Neural progenitor cell (in vitro differentiated cells): ENCODE results near the gene RARA. TPM values are rescaled to one million over a fixed set of nuclear protein-coding genes. Genes with fewer than 3 reads are reported as not detected.
"Not testable (repeated sequence)": the region's sequence is repeated elsewhere in the genome, so short reads cannot be mapped to it uniquely, and the experiment has no call there.

Experiments used
- DNase-seq: peaks from one replicate; pipeline ENCODE4 v3.0.0-alpha.2; 2016; ENCODE audit warnings: low spot score
- H2AFZ ChIP-seq: fragments of 200-600 bp; sonication (generic); replicated peaks from 2 replicates; pipeline ENCODE4 v1.6.1; 2016; ENCODE audit warnings: antibody characterized with exemption
- H3F3A ChIP-seq: fragments of 200-600 bp; sonication (generic); 2 replicates; pipeline ENCODE4 v1.6.1; 2016; ENCODE audit warnings: antibody characterized with exemption, low read depth
- H3K27ac ChIP-seq: fragments of 200-600 bp; sonication (generic); 2 replicates; pipeline ENCODE4 v1.5.1; 2016; ENCODE audit warnings: mild to moderate bottlenecking
- H3K27me3 ChIP-seq: fragments of 200-600 bp; sonication (generic); 2 replicates; pipeline ENCODE4 v1.6.1; 2016; ENCODE audit warnings: mild to moderate bottlenecking, moderate library complexity
- H3K36me3 ChIP-seq: fragments of 200-600 bp; sonication (generic); 2 replicates; pipeline ENCODE4 v1.5.1; 2016
- H3K4me1 ChIP-seq: fragments of 200-600 bp; sonication (generic); 2 replicates; pipeline ENCODE4 v1.6.1; 2016; ENCODE audit warnings: mixed run types
- H3K4me2 ChIP-seq: fragments of 200-600 bp; sonication (generic); 2 replicates; pipeline ENCODE4 v1.6.1; 2016
- H3K4me3 ChIP-seq: fragments of 200-600 bp; sonication (generic); 2 replicates; pipeline ENCODE4 v1.5.1; 2016
- H3K79me2 ChIP-seq: fragments of 200-600 bp; sonication (generic); 2 replicates; pipeline ENCODE4 v1.6.1; 2016; ENCODE audit warnings: low read depth
- H3K9ac ChIP-seq: fragments of 200-600 bp; sonication (generic); 2 replicates; pipeline ENCODE4 v1.6.1; 2016
- H3K9me3 ChIP-seq: fragments of 200-600 bp; sonication (generic); 2 replicates; pipeline ENCODE4 v1.5.1; 2016; ENCODE audit warnings: low read depth
- H4K20me1 ChIP-seq: fragments of 200-600 bp; sonication (generic); 2 replicates; pipeline ENCODE4 v1.6.1; 2016; ENCODE audit warnings: low read depth
- H3K27ac Mint-ChIP-seq: 3 replicates; pipeline ENCODE4 v1.8.0; 2021; ENCODE audit warnings: mixed read lengths
- H3K27me3 Mint-ChIP-seq: 2 replicates; pipeline ENCODE4 v1.8.0; 2022; ENCODE audit warnings: low read depth, mild to moderate bottlenecking, inconsistent platforms, moderate library complexity, mixed read lengths; ENCODE audit not compliant: insufficient read depth
- H3K36me3 Mint-ChIP-seq: 3 replicates; pipeline ENCODE4 v1.8.0; 2021; ENCODE audit warnings: mixed read lengths
- H3K4me1 Mint-ChIP-seq: 3 replicates; pipeline ENCODE4 v1.8.0; 2021; ENCODE audit warnings: mixed read lengths
- H3K4me3 Mint-ChIP-seq: 3 replicates; pipeline ENCODE4 v1.8.0; 2021; ENCODE audit warnings: mild to moderate bottlenecking, moderate library complexity, mixed read lengths
- H3K9me3 Mint-ChIP-seq: 3 replicates; pipeline ENCODE4 v1.8.0; 2020; ENCODE audit warnings: mixed read lengths
- CTCF ChIP-seq: fragments of 200-600 bp; sonication (generic); IDR thresholded peaks from 2 replicates; pipeline ENCODE4 v1.5.1; 2017; ENCODE audit warnings: antibody characterized with exemption, mild to moderate bottlenecking
- EZH2 ChIP-seq: fragments of 200-600 bp; sonication (generic); IDR thresholded peaks from 2 replicates; pipeline ENCODE4 v1.6.1; 2017; ENCODE audit warnings: antibody characterized with exemption, mild to moderate bottlenecking, moderate library complexity
- EZH2phosphoT487 ChIP-seq: fragments of 200-600 bp; sonication (generic); IDR thresholded peaks from 2 replicates; pipeline ENCODE4 v1.6.1; 2017; ENCODE audit warnings: antibody characterized with exemption
- total RNA-seq: library from RNA; depleted of rRNA; stranded (reverse); fragments of >200 nt; gene quantifications from 2 replicates; pipeline ENCODE4 v1.2.3, GENCODE V29; 2015; ENCODE audit warnings: low replicate concordance

RARA gene
- total RNA-seq, 1 donor from 2014 or later, result 9.0 TPM

- Mint-ChIP-seq H3K4me3 (no peak overlapping the region), H3K9me3 (peaks cover 19% of the 10 kb centered on the region), H3K36me3 (no peaks in the 10 kb centered on the region), H3K27ac (no peak overlapping the region), H3K27me3 (peaks cover 13% of the 10 kb centered on the region), H3K4me1 (peaks cover 11% of the 10 kb centered on the region)
- H3K36me3 ChIP-seq, result no peaks in the 10 kb centered on the region
- no peaks in the 10 kb centered on the region for H4K20me1 ChIP-seq
- H3F3A ChIP-seq, result no peaks in the 10 kb centered on the region
- no peak overlapping the region for H3K9ac ChIP-seq
- DNase-seq, result no peak
- no peaks in the 10 kb centered on the region for H3K27me3 ChIP-seq
- no peaks in the 10 kb centered on the region for H3K4me1 ChIP-seq
- H3K27ac ChIP-seq, result no peak overlapping the region
- TF ChIP-seq CTCF (no peak), EZH2 (no peak), EZH2phosphoT487 (no peak)
- H3K4me2 ChIP-seq, result no peak overlapping the region
- no peaks in the 10 kb centered on the region for H3K9me3 ChIP-seq
- no peaks in the 10 kb centered on the region for H3K79me2 ChIP-seq
- no peak overlapping the region for H2AFZ ChIP-seq
- H3K4me3 ChIP-seq, result no peak overlapping the region
Measured at GRCh38 chr17:40373324-40373723, 64.3 kb downstream of the RARA start.

GRCh38 chr17:40373999-40374398 is 65.0 kb downstream of the RARA start:
- Mint-ChIP-seq H3K36me3 (no peaks in the 10 kb centered on the region), H3K4me3 (peak overlapping the region; percentile 21), H3K27ac (no peak overlapping the region), H3K9me3 (peaks cover 19% of the 10 kb centered on the region), H3K4me1 (peaks cover 11% of the 10 kb centered on the region), H3K27me3 (peaks cover 13% of the 10 kb centered on the region)
- no peaks in the 10 kb centered on the region for H3F3A ChIP-seq
- H3K27me3 ChIP-seq, result no peaks in the 10 kb centered on the region
- no peak for DNase-seq
- no peak overlapping the region for H3K9ac ChIP-seq
- H4K20me1 ChIP-seq, result no peaks in the 10 kb centered on the region
- H3K4me3 ChIP-seq, result no peak overlapping the region
- no peak overlapping the region for H3K4me2 ChIP-seq
- no peak overlapping the region for H3K27ac ChIP-seq
- TF ChIP-seq CTCF (no peak), EZH2phosphoT487 (no peak), EZH2 (no peak)
- no peak overlapping the region for H2AFZ ChIP-seq
- no peaks in the 10 kb centered on the region for H3K9me3 ChIP-seq
- no peaks in the 10 kb centered on the region for H3K79me2 ChIP-seq
- H3K36me3 ChIP-seq, result no peaks in the 10 kb centered on the region
- H3K4me1 ChIP-seq, result no peaks in the 10 kb centered on the region

- H3K4me2 ChIP-seq, result no peak overlapping the region
- peaks cover 19% of the 10 kb centered on the region for H3K9me3 Mint-ChIP-seq
Measured at GRCh38 chr17:40374821-40375498, 66.0 kb downstream of the RARA start.

GRCh38 chr17:40375786-40376185 is 66.8 kb downstream of the RARA start:
- not testable (repeated sequence) for H3K79me2 ChIP-seq, H3K9me3 ChIP-seq, H2AFZ ChIP-seq, H4K20me1 ChIP-seq, H3K4me3 Mint-ChIP-seq, DNase-seq, H3K36me3 Mint-ChIP-seq, H3K4me3 ChIP-seq, H3K27me3 ChIP-seq, H3K27ac ChIP-seq, H3K9ac ChIP-seq, H3K4me2 ChIP-seq, H3K4me1 ChIP-seq, H3K27ac Mint-ChIP-seq, H3F3A ChIP-seq, H3K36me3 ChIP-seq
- H3K4me1 Mint-ChIP-seq, result peaks cover 11% of the 10 kb centered on the region
- H3K27me3 Mint-ChIP-seq, result peaks cover 13% of the 10 kb centered on the region
- H3K9me3 Mint-ChIP-seq, result peaks cover 19% of the 10 kb centered on the region

More at GRCh38 chr17:40374821-40375498, 66.0 kb downstream of the RARA start:
- H3F3A ChIP-seq, result no peaks in the 10 kb centered on the region
- Mint-ChIP-seq H3K4me3 (no peak overlapping the region), H3K4me1 (peaks cover 11% of the 10 kb centered on the region), H3K27me3 (peaks cover 13% of the 10 kb centered on the region), H3K27ac (peak overlapping the region; percentile 10), H3K36me3 (no peaks in the 10 kb centered on the region)
- no peak overlapping the region for H3K9ac ChIP-seq
- H3K4me3 ChIP-seq, result no peak overlapping the region
- H3K27me3 ChIP-seq, result no peaks in the 10 kb centered on the region
- no peak for DNase-seq
- H4K20me1 ChIP-seq, result no peaks in the 10 kb centered on the region
- no peaks in the 10 kb centered on the region for H3K36me3 ChIP-seq
- TF ChIP-seq CTCF (no peak), EZH2 (no peak), EZH2phosphoT487 (no peak)
- no peak overlapping the region for H3K27ac ChIP-seq
- H3K9me3 ChIP-seq, result no peaks in the 10 kb centered on the region
- H3K79me2 ChIP-seq, result no peaks in the 10 kb centered on the region
- no peaks in the 10 kb centered on the region for H3K4me1 ChIP-seq
- no peak overlapping the region for H2AFZ ChIP-seq

GRCh38 chr17:40376541-40376940 is 67.6 kb downstream of the RARA start:
- not testable (repeated sequence) for H3K27ac Mint-ChIP-seq, H3K9me3 ChIP-seq, H3F3A ChIP-seq, DNase-seq, H3K36me3 ChIP-seq, H3K4me3 ChIP-seq, H3K4me3 Mint-ChIP-seq, H3K27me3 ChIP-seq, H3K27ac ChIP-seq, H3K79me2 ChIP-seq, H3K9ac ChIP-seq, H3K27me3 Mint-ChIP-seq, H3K4me2 ChIP-seq, H2AFZ ChIP-seq, H3K36me3 Mint-ChIP-seq, H4K20me1 ChIP-seq, H3K4me1 ChIP-seq
- peaks cover 11% of the 10 kb centered on the region for H3K4me1 Mint-ChIP-seq
- peaks cover 19% of the 10 kb centered on the region for H3K9me3 Mint-ChIP-seq
